T-helper 1 cell treated with Interleukin-12 subunit alpha and Interleukin-12 subunit beta and Interleukin-4 antibody, amounts not matched to agents 30 μg/mL and 1 μg/mL, for 36 hours (primary cell): ENCODE measurements around the gene ZNF620.

Experiments
- H3K27ac Mint-ChIP-seq: one replicate; pipeline ENCODE4 v1.8.0; 2021; ENCODE audit warnings: mild to moderate bottlenecking, mixed read lengths
- H3K27me3 Mint-ChIP-seq: one replicate; pipeline ENCODE4 v1.8.0; 2021; ENCODE audit warnings: low read depth, mixed read lengths
- H3K36me3 Mint-ChIP-seq: one replicate; pipeline ENCODE4 v1.8.0; 2021; ENCODE audit warnings: low read depth, mixed read lengths
- H3K4me1 Mint-ChIP-seq: one replicate; pipeline ENCODE4 v1.8.0; 2021; ENCODE audit warnings: low read depth, mixed read lengths
- H3K4me3 Mint-ChIP-seq: one replicate; pipeline ENCODE4 v1.8.0; 2021; ENCODE audit warnings: mild to moderate bottlenecking, moderate library complexity, mixed read lengths
- H3K9me3 Mint-ChIP-seq: one replicate; pipeline ENCODE4 v1.8.0; 2021; ENCODE audit warnings: mixed read lengths

ZNF620 gene

GRCh38 chr3:40476478-40477470 is 29.1 kb upstream of the ZNF620 start, which contains the start of gene ZNF619:
Gene ZNF619 (plus strand): TSS chr3:40477122. CDS start chr3:40477980, 858 bp downstream.
- H3K27ac Mint-ChIP-seq: peak within 1 kb of the TSS; percentile 85
- peaks cover 24% of the 10 kb centered on the region for H3K4me1 Mint-ChIP-seq
- H3K27me3 Mint-ChIP-seq: no peaks in the 10 kb centered on the region
- H3K9me3 Mint-ChIP-seq: no peaks in the 10 kb centered on the region
- peaks cover 14% of the 10 kb centered on the region for H3K36me3 Mint-ChIP-seq
- H3K4me3 Mint-ChIP-seq: peak within 1 kb of the TSS; percentile 87

- H3K9me3 Mint-ChIP-seq: no peaks in the 10 kb centered on the region
- no peaks in the 10 kb centered on the region for H3K27me3 Mint-ChIP-seq
- peak overlapping the region; percentile 87 for H3K4me3 Mint-ChIP-seq
- H3K36me3 Mint-ChIP-seq: peaks cover 20% of the 10 kb centered on the region
- peak overlapping the region; percentile 85 for H3K27ac Mint-ChIP-seq
- peaks cover 31% of the 10 kb centered on the region for H3K4me1 Mint-ChIP-seq
Observed at GRCh38 chr3:40477666-40478065, 28.2 kb upstream of the ZNF620 start.

GRCh38 chr3:40487172-40487571 is 18.7 kb upstream of the ZNF620 start:
- H3K36me3 Mint-ChIP-seq: peaks cover 50% of the 10 kb centered on the region
- H3K4me1 Mint-ChIP-seq: peaks cover 12% of the 10 kb centered on the region
- H3K27me3 Mint-ChIP-seq: no peaks in the 10 kb centered on the region
- peaks cover 26% of the 10 kb centered on the region for H3K9me3 Mint-ChIP-seq
- H3K27ac Mint-ChIP-seq: no peak overlapping the region
- no peak overlapping the region for H3K4me3 Mint-ChIP-seq

GRCh38 chr3:40490916-40491315 is 14.9 kb upstream of the ZNF620 start:
- Mint-ChIP-seq H3K27me3 (no peaks in the 10 kb centered on the region), H3K27ac (no peak overlapping the region), H3K4me1 (no peaks in the 10 kb centered on the region), H3K36me3 (peaks cover 35% of the 10 kb centered on the region), H3K9me3 (peaks cover 26% of the 10 kb centered on the region), H3K4me3 (no peak overlapping the region)

GRCh38 chr3:40494698-40495097 is 11.1 kb upstream of the ZNF620 start:
- Mint-ChIP-seq H3K9me3 (peaks cover 4% of the 10 kb centered on the region), H3K36me3 (peaks cover 9% of the 10 kb centered on the region), H3K27me3 (no peaks in the 10 kb centered on the region), H3K4me1 (no peaks in the 10 kb centered on the region), H3K27ac (no peak overlapping the region), H3K4me3 (no peak overlapping the region)

- Mint-ChIP-seq H3K4me3 (no peak overlapping the region), H3K9me3 (no peaks in the 10 kb centered on the region), H3K27ac (no peak overlapping the region), H3K36me3 (no peaks in the 10 kb centered on the region), H3K4me1 (no peaks in the 10 kb centered on the region), H3K27me3 (peaks cover 4% of the 10 kb centered on the region)
Observed at GRCh38 chr3:40497288-40497687, 8.6 kb upstream of the ZNF620 start.

- Mint-ChIP-seq H3K36me3 (peaks cover 3% of the 10 kb centered on the region), H3K27ac (no peak overlapping the region), H3K27me3 (peaks cover 16% of the 10 kb centered on the region), H3K4me3 (no peak overlapping the region), H3K9me3 (no peaks in the 10 kb centered on the region), H3K4me1 (peaks cover 5% of the 10 kb centered on the region)
Observed at GRCh38 chr3:40499952-40500351, 5.9 kb upstream of the ZNF620 start.

GRCh38 chr3:40502034-40502433 is 3.8 kb upstream of the ZNF620 start:
- no peaks in the 10 kb centered on the region for H3K9me3 Mint-ChIP-seq
- peaks cover 12% of the 10 kb centered on the region for H3K4me1 Mint-ChIP-seq
- H3K27me3 Mint-ChIP-seq: peaks cover 21% of the 10 kb centered on the region
- no peak overlapping the region for H3K27ac Mint-ChIP-seq
- peaks cover 3% of the 10 kb centered on the region for H3K36me3 Mint-ChIP-seq
- H3K4me3 Mint-ChIP-seq: no peak overlapping the region

GRCh38 chr3:40504636-40505430 is 1.0 kb upstream of the ZNF620 start:
- Mint-ChIP-seq H3K9me3 (no peaks in the 10 kb centered on the region), H3K4me3 (peak overlapping the region; percentile 89), H3K27me3 (peaks cover 21% of the 10 kb centered on the region), H3K36me3 (peaks cover 13% of the 10 kb centered on the region), H3K4me1 (peaks cover 20% of the 10 kb centered on the region), H3K27ac (no peak overlapping the region)

GRCh38 chr3:40511031-40511718 is 5.3 kb downstream of the ZNF620 start:
- Mint-ChIP-seq H3K36me3 (peaks cover 36% of the 10 kb centered on the region), H3K27me3 (no peaks in the 10 kb centered on the region), H3K27ac (no peak overlapping the region), H3K9me3 (no peaks in the 10 kb centered on the region), H3K4me1 (peaks cover 12% of the 10 kb centered on the region), H3K4me3 (no peak overlapping the region)

GRCh38 chr3:40516201-40516600 is 10.4 kb downstream of the ZNF620 start:
- Mint-ChIP-seq H3K27me3 (no peaks in the 10 kb centered on the region), H3K4me1 (no peaks in the 10 kb centered on the region), H3K9me3 (no peaks in the 10 kb centered on the region), H3K27ac (no peak overlapping the region), H3K4me3 (no peak overlapping the region), H3K36me3 (peaks cover 22% of the 10 kb centered on the region)

GRCh38 chr3:40518067-40518466 is 12.2 kb downstream of the ZNF620 start:
- H3K36me3 Mint-ChIP-seq: peaks cover 22% of the 10 kb centered on the region
- no peaks in the 10 kb centered on the region for H3K27me3 Mint-ChIP-seq
- H3K4me1 Mint-ChIP-seq: no peaks in the 10 kb centered on the region
- no peaks in the 10 kb centered on the region for H3K9me3 Mint-ChIP-seq
- H3K27ac Mint-ChIP-seq: no peak overlapping the region
- H3K4me3 Mint-ChIP-seq: no peak overlapping the region

GRCh38 chr3:40518848-40519247 is 13.0 kb downstream of the ZNF620 start:
- Mint-ChIP-seq H3K36me3 (peaks cover 19% of the 10 kb centered on the region), H3K9me3 (no peaks in the 10 kb centered on the region), H3K4me1 (peaks cover 2% of the 10 kb centered on the region), H3K4me3 (no peak overlapping the region), H3K27ac (no peak overlapping the region), H3K27me3 (no peaks in the 10 kb centered on the region)

GRCh38 chr3:40521254-40521653 is 15.4 kb downstream of the ZNF620 start:
- Mint-ChIP-seq H3K36me3 (peaks cover 7% of the 10 kb centered on the region), H3K9me3 (no peaks in the 10 kb centered on the region), H3K27ac (no peak overlapping the region), H3K27me3 (no peaks in the 10 kb centered on the region), H3K4me3 (no peak overlapping the region), H3K4me1 (peaks cover 17% of the 10 kb centered on the region)
